VCaP (cell line): ENCODE data around the gene TREML4.

ENCODE experiments used
- H3K27ac ChIP-seq: fragments of 450-650 bp; 2 replicates; pipeline ENCODE4 v1.5.1; 2017
- CTCF ChIP-seq: fragments of 450-650 bp; conservative IDR thresholded peaks from 2 replicates; pipeline ENCODE4 v1.5.1; 2017; ENCODE audit warnings: mild to moderate bottlenecking, moderate library complexity

The TREML4 gene

GRCh38 chr6:41189967-41190366, 38.2 kb upstream of the TREML4 start:
- no peak for TF ChIP-seq CTCF
- no peak overlapping the region for H3K27ac ChIP-seq

GRCh38 chr6:41190791-41191190, 37.4 kb upstream of the TREML4 start:
- no peak overlapping the region for H3K27ac ChIP-seq
- TF ChIP-seq CTCF, result no peak

GRCh38 chr6:41191569-41191968, 36.6 kb upstream of the TREML4 start:
- peak; percentile 48 for TF ChIP-seq CTCF
- no peak overlapping the region for H3K27ac ChIP-seq

- H3K27ac ChIP-seq, result no peak overlapping the region
- TF ChIP-seq CTCF, result no peak
Measured at GRCh38 chr6:41193171-41193734, 34.9 kb upstream of the TREML4 start.

- no peak for TF ChIP-seq CTCF
- no peak overlapping the region for H3K27ac ChIP-seq
Measured at GRCh38 chr6:41193884-41194283, 34.3 kb upstream of the TREML4 start.

- TF ChIP-seq CTCF, result no peak
- H3K27ac ChIP-seq, result no peak overlapping the region
Measured at GRCh38 chr6:41194386-41194785, 33.8 kb upstream of the TREML4 start.

GRCh38 chr6:41197234-41197633, 30.9 kb upstream of the TREML4 start:
- H3K27ac ChIP-seq, result no peak overlapping the region
- no peak for TF ChIP-seq CTCF
